ENCODE results near the gene HOXC6.
"Not testable (repeated sequence)": the region's sequence is repeated elsewhere in the genome, so short reads cannot be mapped to it uniquely, and the experiment has no call there.

The HOXC6 gene

DNA sequence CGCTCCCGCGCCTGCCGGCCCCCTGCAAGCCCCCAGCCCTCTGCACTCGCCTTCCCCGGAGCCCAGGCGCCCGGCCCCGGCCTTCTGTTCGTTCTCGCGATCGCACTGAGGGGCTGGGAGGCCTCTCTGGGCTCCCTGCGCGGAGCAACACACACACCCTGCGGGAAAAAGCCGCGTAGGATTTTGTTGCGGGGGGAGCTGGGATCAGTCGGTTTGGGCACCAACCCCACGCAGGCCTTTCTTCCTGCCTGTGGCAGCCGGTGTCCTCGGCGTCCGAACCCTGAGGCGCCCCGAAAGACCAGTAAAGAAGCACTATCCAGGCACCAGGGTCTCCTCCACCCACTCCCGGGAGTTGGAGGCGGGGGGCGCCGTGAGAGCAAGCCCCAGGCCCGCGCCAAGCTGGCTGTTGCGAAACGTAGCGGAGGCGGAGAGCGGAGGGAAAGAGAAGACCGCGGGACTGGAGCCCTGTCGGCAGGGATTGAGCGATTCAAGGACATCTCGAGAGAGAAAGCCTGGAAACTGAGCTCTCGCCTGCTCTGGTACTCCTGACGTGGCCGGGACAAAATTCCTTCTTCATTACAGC is 2.7 kb downstream of the HOXC6 start:
- no peak for DNase-seq

- no peak for DNase-seq
Measured at GRCh38 chr12:54031480-54031879, 3.2 kb downstream of the HOXC6 start.

- DNase-seq, result no peak
Measured at GRCh38 chr12:54032086-54032619, 3.9 kb downstream of the HOXC6 start.

DNA sequence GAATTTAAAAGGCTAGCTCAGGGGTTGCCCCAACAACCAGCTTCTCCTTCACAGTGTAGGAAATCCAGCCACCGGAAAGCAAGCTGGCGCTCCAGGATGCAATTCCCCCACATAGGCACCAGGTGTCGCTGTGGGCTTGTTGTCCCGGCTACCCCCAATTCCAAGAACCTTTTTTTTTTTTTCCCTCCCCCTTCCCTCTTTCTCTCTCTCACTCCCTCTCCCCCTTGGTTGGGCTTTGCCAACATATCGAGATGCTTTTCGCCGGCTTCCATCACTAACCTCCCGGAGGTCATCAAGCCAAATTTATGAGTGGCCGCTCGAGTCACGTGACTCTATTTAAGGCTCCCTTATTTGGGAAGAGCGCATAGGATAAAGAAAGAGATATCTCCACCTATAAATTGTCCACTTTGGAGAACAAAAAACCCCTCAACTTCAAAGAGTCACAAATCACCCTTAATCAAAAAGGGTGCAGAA is 4.4 kb downstream of the HOXC6 start, which contains the start of gene HOXC5:
TSS of gene HOXC5 (plus strand) at position 424 of the 474 bp plus-strand sequence. CDS start 73 bp downstream, outside the sequence.
- peak; percentile 51 to 63 for DNase-seq

DNA sequence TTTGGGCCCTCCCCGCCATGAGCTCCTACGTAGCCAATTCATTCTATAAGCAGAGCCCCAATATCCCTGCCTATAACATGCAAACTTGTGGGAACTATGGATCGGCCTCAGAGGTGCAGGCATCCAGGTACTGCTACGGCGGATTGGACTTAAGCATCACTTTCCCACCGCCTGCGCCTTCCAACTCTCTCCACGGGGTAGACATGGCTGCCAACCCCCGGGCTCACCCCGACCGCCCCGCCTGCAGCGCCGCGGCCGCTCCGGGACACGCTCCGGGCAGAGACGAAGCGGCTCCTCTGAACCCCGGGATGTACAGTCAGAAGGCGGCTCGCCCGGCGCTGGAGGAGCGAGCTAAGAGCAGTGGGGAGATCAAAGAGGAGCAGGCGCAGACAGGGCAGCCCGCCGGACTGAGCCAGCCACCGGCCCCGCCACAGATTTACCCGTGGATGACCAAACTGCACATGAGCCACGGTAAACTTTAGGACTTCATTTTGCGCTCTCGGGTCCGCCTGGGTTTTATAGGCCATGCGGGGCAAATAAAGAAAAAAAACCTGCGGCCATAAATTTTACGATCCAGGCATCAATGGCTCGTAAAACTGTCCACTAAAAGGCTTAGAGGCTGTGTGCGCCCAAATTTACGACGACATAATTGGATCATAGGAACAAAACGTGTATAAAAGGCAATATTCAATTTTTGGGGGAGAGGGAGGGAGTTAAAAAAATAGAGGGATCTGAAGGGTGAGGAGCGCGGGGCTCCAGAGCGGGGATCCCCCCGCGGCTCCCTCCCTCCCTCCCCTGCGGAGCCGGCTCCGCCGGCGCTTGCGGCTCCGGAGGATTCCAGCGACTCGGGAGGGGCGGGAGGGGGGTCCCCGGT is 5.1 kb downstream of the HOXC6 start:
- peak in 1 of 2 experiments; percentile 22 for DNase-seq

DNA sequence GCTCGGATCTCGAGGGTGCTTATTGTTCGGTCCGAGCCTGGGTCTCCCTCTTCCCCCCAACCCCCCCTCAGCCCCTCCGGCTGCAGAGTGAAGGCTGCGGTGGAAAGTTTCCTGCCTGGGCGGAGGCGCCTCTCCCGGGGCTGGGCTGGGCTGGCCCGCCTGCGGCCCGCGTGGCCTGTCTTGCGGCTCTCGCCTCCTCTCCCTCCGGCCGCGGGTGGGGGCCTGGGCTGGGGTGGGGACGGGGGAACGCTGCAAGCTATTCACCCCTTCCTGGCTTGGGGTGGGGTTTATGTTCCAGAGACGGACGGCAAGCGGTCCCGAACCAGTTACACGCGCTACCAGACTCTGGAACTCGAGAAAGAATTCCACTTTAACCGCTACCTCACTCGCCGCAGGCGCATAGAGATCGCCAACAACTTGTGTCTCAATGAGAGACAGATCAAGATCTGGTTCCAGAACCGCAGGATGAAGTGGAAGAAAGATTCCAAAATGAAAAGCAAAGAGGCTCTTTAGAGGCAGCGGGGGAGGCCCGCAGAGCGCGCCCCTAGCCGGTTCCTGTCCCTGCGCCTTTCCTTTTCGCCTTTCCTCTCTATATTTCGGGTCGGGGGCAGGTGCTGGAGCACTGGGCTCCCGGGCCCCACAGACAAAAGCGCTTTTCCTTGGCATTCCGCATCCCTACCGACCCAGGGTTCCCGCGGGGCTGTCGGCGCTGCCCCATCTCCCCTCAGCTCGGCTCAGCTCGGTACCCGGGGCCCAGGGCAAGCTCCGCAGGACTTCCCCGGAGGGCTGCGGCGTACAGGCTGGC is 5.9 kb downstream of the HOXC6 start:
- DNase-seq, result no peak

GRCh38 chr12:54034785-54035310 is 6.6 kb downstream of the HOXC6 start:
- no peak for DNase-seq

DNA sequence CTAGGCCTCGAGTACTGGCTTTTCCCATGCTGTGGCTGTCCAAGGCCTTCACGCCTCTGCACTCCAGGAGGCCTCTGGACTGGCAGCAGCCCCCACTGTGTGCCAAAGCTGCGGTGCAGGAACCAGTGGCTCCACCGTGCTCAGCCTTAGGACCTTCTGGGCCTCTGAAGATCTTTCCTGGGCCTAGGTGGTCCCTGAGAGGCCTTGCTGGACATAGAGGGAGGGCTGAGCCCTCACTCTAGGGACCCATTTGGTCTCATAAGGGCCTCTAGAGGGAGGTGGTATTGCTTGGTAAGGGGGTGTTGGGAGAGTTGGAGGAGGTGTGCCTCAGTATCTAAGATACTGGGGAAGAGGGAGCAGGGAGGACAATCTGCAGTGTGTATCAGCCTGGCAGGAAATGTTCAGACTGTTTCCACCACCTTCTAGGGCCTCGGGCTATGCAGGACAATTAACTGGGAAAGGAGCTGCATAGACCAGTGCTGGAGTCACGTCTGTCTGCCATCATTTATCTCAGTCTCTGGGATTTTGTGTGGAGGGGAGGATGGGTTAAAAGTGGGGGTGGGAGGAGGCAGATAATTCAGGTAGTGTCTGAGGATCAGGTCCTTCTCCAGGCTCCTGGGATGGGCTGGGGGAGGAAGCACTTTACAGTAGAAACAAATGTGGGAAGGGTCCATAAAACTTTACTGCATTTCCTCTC is 7.5 kb downstream of the HOXC6 start:
- no peak for DNase-seq

- DNase-seq, result peak in 1 of 2 experiments; percentile 20
Measured at GRCh38 chr12:54036620-54037359, 8.6 kb downstream of the HOXC6 start.

- no peak for DNase-seq
Measured at GRCh38 chr12:54037360-54038283, 9.4 kb downstream of the HOXC6 start.

GRCh38 chr12:54038284-54038870 is 10.1 kb downstream of the HOXC6 start:
- no peak for DNase-seq

DNA sequence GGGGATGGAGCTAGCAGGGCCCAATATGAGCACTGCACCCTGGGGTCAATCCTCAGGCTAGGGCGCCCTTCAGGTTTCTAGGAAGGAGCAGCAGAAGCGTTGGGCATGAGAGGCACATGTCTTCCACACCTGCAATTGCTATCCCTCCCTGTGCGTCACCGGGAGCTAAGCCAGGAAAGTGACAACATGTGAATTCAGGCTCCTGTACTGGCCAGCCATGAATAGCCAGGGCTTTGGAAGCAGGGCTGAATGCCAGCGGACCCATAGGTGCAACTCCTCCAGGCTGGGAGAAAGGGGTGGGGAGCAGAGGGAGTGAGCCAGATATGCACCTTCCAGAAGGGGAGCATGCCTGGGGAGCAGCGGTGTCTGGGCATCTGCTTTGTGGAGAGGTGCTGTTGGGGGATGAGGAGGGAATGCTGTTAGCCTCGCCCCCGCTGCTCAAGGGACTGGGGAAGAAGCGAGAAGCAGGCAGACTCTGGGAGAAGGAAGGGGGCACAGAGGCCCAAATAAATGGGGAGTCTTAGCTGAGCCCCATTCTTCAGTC is 10.7 kb downstream of the HOXC6 start:
- DNase-seq, result peak in 1 of 2 experiments; percentile 58

DNA sequence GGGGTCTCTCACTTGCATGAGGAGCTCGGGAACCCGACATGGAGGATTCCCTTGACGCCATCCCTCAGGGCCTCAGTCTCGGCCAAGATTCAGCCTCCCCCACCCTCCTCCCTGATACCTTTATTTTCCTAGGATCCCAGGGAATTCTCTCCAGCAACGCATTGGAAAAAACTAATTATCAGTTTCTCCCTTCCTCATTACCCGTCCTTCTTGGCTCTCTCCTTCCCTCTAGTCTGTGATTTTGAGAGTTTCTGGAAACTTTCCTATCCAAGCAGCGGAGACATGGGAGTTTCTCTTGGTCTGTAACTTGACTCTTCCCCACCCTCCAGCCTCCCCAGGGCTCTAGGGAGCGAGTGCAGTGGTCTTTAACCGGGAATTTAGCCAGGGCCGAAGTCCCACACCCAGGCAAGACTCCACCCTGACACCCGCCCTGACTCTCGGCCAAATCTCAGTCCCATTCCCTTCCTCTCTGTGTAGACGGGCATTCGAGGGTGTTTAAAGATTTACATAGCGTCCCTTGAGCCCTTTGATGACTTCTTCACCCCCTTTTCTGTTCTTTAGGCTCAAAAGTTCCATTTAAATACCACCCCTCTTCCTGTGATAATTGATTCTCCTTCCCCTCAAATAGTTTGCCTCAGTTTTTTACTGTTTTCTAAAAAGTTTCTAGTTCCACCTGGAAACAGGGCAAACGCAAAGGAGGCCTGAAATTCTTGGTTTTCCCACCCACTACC is 11.3 kb downstream of the HOXC6 start:
- no peak for DNase-seq

DNA sequence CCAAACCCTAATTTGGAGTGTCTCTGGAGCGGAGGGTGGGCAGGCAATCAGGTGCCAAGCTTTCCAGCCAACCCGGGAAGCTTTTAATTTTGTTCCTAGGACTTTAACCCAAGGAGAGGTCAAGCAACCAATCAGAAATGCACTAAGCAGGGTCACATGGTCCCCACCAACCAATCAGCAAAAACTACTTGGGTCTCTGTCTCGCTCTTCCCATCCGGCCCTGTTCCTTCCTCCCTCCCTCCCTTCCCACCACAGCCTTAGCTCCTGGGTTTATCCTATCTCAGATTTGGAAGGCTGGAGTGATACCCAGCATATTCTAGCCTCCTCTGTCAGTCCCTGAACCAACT is 11.9 kb downstream of the HOXC6 start:
- no peak for DNase-seq

DNA sequence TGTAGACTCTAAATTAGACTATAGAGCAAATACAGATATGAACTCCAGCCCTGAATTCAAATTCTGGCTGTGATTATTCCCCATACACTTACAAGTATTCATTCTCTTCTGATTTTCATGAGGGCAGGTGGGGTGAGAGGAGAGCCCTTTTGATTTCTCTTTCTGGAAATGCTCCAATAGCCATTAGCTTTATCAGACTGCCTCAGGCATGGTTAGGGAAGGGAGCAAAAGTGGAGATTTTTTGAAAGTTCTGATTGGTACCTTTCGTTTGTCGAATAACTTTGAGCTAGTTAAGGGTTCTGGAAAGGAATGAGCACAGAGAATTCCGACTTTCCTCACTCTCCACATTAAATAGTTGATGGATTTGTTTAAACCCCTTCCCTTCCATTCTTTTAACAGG is 12.4 kb downstream of the HOXC6 start:
- no peak for DNase-seq

GRCh38 chr12:54041097-54041690 is 13.0 kb downstream of the HOXC6 start:
- no peak for DNase-seq

GRCh38 chr12:54042033-54042432 is 13.8 kb downstream of the HOXC6 start:
- DNase-seq, result not testable (repeated sequence)
